ENCODE results near the gene MOSMO.

- TF ChIP-seq CTCF (IDR thresholded peaks at IDR 0.05): no peak
- TF ChIP-seq ZFX (IDR thresholded peaks at IDR 0.05; ENCODE audit: borderline replicate concordance): no peak
Measured at GRCh38 chr16:22007159-22007508, 777 bp upstream of the MOSMO start.

Data from 22Rv1 (cell line).